ENCODE results near the gene MRPL32.
A peak's percentile ranks its signal among the peaks of the same experiment; 100 is the strongest.

The MRPL32 gene

DNA sequence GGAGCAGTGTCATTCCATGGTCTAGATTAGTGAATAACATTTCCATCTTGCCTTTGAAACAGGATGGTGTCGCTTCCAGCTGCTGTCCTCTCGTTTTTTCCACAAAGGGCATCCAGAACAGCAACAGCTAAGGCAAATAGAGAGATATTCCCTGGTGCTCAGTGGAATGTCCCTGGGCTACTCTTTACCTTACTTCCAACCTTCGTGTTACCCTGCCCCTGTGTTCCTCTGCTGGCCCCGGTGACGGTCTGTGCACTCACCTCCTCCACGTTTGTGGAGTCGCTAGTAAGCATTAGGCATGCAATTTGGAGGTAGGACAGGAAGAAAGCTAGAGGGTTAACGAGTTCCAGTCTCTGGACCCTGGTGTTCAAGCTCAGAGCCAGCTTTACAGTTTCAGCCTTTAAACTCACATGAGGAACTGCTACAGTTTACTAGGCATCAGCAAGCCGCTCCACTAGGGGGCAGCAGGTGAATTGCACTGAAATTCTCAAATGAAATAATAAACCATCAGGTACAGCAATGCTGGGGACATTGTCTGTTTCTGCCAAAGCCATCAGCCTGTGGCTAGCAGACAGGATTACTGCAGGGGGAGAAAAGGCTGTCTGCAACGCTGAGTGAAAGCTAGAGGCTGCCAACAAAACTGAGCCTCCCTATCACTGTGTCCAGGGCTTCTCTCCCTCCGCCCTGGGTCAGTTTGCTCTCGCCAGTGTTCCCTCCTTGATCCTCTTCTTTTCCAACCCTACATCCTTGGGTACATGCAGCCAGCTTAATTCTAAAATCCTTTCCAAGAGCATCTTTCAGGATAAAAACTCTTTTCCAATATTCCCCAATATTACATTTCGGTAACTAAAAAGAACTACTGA lies 9.0 kb downstream of the MRPL32 start:
- ATAC-seq: no peak
- no peaks in the 10 kb centered on the region for H3K9me3 Mint-ChIP-seq
- no peak overlapping the region for H3K4me3 Mint-ChIP-seq
- no peak overlapping the region for H3K27ac Mint-ChIP-seq
- H3K27me3 Mint-ChIP-seq: no peaks in the 10 kb centered on the region
- peaks cover 13% of the 10 kb centered on the region for H3K4me1 Mint-ChIP-seq
- peaks cover 29% of the 10 kb centered on the region for H3K36me3 Mint-ChIP-seq

DNA sequence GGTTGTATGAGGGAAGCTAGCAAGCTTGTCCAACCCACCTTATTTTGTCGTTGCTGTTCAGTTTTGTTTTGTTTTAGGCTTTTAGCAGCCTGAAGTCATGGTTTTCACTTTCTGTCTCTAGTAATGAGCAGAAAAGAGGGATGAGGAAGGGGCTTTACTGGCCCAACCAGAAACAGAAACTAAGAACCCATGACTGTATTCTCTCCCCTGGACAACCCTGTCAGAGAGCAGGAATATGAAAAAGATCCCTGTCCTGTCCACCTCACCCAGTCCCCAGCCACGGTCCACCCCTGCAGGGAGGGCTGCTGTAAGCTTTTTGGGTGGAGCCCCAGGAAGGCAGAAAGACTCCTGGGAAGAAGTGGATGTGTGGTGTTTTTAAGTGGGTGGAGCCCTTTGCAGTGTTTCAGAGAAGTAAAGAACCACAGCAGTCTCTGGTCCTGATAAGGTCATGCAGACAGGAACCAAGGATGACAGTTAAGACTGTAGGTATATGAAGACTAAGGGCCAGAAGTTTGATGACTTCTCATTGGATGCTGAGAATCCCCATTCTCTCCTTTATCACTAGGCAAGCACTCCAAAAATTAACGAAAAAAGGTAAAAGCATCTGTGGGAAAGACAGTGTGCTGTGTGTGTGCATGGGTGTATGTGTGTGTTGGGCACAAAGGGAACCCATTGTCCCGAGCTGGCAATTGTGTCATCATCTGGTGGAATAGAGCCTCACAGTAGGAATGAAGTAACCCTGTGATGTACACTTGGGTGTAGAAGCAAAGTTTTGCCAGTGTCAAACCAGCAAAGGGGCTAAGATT lies 13.8 kb downstream of the MRPL32 start:
- Mint-ChIP-seq H3K27me3 (no peaks in the 10 kb centered on the region), H3K27ac (peak overlapping the region; percentile 67), H3K36me3 (peaks cover 12% of the 10 kb centered on the region), H3K4me1 (peaks cover 6% of the 10 kb centered on the region), H3K9me3 (no peaks in the 10 kb centered on the region), H3K4me3 (no peak overlapping the region)
- ATAC-seq: peak; percentile 60

DNA sequence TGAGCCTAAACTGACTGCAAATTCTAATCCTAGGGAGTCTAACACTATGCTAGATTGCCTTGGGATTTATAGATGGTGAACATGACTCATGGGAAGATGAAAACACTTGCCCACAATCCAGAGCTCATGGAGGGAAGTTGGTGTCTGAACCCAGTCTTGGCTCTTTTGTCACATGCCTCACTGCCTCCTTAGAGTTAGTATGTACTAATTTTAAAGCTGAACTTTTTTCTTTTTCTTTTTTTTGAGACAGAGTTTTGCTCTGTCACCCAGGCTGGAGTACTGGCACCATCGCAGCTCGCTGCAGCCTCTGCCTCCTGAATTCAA lies 14.4 kb downstream of the MRPL32 start:
- no peak for ATAC-seq
- Mint-ChIP-seq H3K4me3 (no peak overlapping the region), H3K27ac (no peak overlapping the region)

DNA sequence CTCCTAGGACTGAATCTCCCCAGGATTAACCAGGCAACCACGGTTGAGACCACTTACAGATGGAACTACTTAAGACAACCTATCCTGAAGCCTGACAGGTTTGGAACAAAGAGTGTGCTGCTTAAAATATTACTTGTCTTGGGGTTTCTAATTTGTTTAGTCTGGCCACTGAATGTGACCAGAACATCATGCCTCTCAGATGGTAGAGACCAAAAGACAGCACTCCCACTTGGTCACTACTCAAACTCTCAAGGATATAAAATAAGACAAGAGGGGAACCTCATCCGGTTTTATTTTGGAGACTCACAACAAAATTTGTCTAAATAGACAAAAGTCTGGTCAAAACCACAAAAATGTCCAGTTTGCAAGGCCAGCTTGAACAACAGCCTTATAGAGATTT lies 15.3 kb downstream of the MRPL32 start:
- no peak for ATAC-seq
- H3K4me3 Mint-ChIP-seq: no peak overlapping the region
- no peak overlapping the region for H3K27ac Mint-ChIP-seq
- no peaks in the 10 kb centered on the region for H3K9me3 Mint-ChIP-seq
- H3K4me1 Mint-ChIP-seq: peaks cover 6% of the 10 kb centered on the region
- H3K27me3 Mint-ChIP-seq: no peaks in the 10 kb centered on the region
- H3K36me3 Mint-ChIP-seq: peaks cover 9% of the 10 kb centered on the region

More for the DNA sequence above, 14.4 kb downstream of the MRPL32 start:
- peaks cover 12% of the 10 kb centered on the region for H3K36me3 Mint-ChIP-seq
- H3K27me3 Mint-ChIP-seq: no peaks in the 10 kb centered on the region
- peaks cover 6% of the 10 kb centered on the region for H3K4me1 Mint-ChIP-seq
- no peaks in the 10 kb centered on the region for H3K9me3 Mint-ChIP-seq

- ATAC-seq: no peak
- Mint-ChIP-seq H3K4me1 (peaks cover 6% of the 10 kb centered on the region), H3K9me3 (no peaks in the 10 kb centered on the region), H3K4me3 (no peak overlapping the region), H3K36me3 (no peaks in the 10 kb centered on the region), H3K27me3 (no peaks in the 10 kb centered on the region), H3K27ac (no peak overlapping the region)
Measured at GRCh38 chr7:42950417-42950816, 18.2 kb downstream of the MRPL32 start.

DNA sequence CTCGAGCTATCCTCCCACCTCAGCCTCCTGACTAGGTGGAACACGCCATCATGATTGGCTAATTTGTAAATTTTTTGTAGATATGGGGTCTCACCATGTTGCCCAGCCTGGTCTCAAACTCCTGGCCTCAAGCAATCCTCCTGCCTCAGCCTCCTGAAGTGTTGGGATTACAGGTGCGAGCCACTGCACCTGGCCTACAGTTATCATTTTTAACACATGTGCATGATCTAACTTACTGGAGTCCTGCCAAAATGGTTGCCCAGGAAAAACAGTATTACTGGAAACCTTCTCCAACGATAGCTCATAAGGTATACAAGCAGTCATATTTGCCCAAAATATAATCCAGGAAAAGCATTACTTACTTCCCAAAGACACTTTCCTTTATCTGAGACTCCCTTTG lies 20.2 kb downstream of the MRPL32 start:
- Mint-ChIP-seq H3K4me1 (no peaks in the 10 kb centered on the region), H3K36me3 (peaks cover 4% of the 10 kb centered on the region), H3K4me3 (no peak overlapping the region), H3K27me3 (peaks cover 5% of the 10 kb centered on the region), H3K27ac (no peak overlapping the region), H3K9me3 (peaks cover 3% of the 10 kb centered on the region)
- ATAC-seq: no peak

- no peak for ATAC-seq
- peaks cover 8% of the 10 kb centered on the region for H3K27me3 Mint-ChIP-seq
- H3K4me3 Mint-ChIP-seq: no peak overlapping the region
- H3K9me3 Mint-ChIP-seq: peaks cover 4% of the 10 kb centered on the region
- peaks cover 6% of the 10 kb centered on the region for H3K36me3 Mint-ChIP-seq
- no peak overlapping the region for H3K27ac Mint-ChIP-seq
- no peaks in the 10 kb centered on the region for H3K4me1 Mint-ChIP-seq
Measured at GRCh38 chr7:42953994-42954393, 21.8 kb downstream of the MRPL32 start.

DNA sequence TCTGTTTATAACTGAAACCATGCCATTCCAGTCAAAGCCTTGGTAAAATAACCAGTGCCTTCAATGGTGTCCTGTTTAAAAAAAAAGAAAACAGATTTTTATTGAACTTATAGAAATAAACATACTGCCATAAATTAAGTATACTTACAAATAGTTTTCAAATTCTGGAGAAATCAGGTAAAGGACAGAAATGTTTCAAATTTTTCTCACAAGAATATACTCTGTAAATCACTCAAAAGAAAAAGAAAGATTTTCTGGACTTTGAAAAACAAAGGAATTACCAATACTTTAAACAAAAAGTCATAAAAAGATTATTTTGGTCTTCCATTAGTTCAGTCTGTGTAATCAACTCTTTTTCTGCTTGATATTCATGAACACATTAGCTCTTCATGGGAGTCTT lies 23.9 kb downstream of the MRPL32 start:
- peaks cover 27% of the 10 kb centered on the region for H3K27me3 Mint-ChIP-seq
- peaks cover 4% of the 10 kb centered on the region for H3K9me3 Mint-ChIP-seq
- no peak for ATAC-seq
- H3K4me1 Mint-ChIP-seq: no peaks in the 10 kb centered on the region
- no peak overlapping the region for H3K27ac Mint-ChIP-seq
- H3K36me3 Mint-ChIP-seq: peaks cover 6% of the 10 kb centered on the region
- no peak overlapping the region for H3K4me3 Mint-ChIP-seq

GRCh38 chr7:42959549-42959948 lies 27.4 kb downstream of the MRPL32 start:
- Mint-ChIP-seq H3K4me3 (no peak overlapping the region), H3K9me3 (peaks cover 4% of the 10 kb centered on the region), H3K27ac (no peak overlapping the region), H3K36me3 (peaks cover 6% of the 10 kb centered on the region), H3K27me3 (peaks cover 31% of the 10 kb centered on the region), H3K4me1 (no peaks in the 10 kb centered on the region)
- no peak for ATAC-seq

GRCh38 chr7:42960762-42961161 lies 28.6 kb downstream of the MRPL32 start:
- no peaks in the 10 kb centered on the region for H3K4me1 Mint-ChIP-seq
- H3K4me3 Mint-ChIP-seq: no peak overlapping the region
- no peak for ATAC-seq
- peaks cover 4% of the 10 kb centered on the region for H3K9me3 Mint-ChIP-seq
- no peak overlapping the region for H3K27ac Mint-ChIP-seq
- peaks cover 31% of the 10 kb centered on the region for H3K27me3 Mint-ChIP-seq
- H3K36me3 Mint-ChIP-seq: peaks cover 6% of the 10 kb centered on the region

DNA sequence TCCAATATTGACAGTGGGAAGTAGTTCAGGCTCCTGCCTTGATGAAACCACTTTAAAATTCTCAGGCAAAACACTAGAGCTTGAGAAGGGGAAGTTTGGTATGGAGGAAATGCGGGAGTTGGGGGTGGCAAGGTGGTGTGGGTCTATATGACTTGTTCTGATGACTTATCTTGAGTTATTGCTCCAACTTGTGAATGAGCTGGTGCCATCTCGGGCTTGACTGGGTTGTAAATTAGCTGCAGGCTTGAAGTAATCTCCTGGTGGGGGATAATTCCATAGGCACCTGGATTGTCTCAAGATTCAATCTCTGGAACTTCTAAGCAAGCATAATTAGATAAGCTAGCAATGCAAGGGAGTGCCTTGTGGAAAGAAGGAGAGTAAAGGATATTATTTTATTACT lies 29.0 kb downstream of the MRPL32 start:
- Mint-ChIP-seq H3K9me3 (peaks cover 4% of the 10 kb centered on the region), H3K27me3 (peaks cover 31% of the 10 kb centered on the region), H3K36me3 (peaks cover 6% of the 10 kb centered on the region), H3K27ac (no peak overlapping the region), H3K4me3 (no peak overlapping the region), H3K4me1 (no peaks in the 10 kb centered on the region)
- ATAC-seq: no peak

GRCh38 chr7:42964293-42964692 lies 32.1 kb downstream of the MRPL32 start:
- Mint-ChIP-seq H3K27me3 (peaks cover 37% of the 10 kb centered on the region), H3K4me3 (no peak overlapping the region), H3K36me3 (no peaks in the 10 kb centered on the region), H3K9me3 (no peaks in the 10 kb centered on the region), H3K4me1 (no peaks in the 10 kb centered on the region), H3K27ac (no peak overlapping the region)
- ATAC-seq: no peak

DNA sequence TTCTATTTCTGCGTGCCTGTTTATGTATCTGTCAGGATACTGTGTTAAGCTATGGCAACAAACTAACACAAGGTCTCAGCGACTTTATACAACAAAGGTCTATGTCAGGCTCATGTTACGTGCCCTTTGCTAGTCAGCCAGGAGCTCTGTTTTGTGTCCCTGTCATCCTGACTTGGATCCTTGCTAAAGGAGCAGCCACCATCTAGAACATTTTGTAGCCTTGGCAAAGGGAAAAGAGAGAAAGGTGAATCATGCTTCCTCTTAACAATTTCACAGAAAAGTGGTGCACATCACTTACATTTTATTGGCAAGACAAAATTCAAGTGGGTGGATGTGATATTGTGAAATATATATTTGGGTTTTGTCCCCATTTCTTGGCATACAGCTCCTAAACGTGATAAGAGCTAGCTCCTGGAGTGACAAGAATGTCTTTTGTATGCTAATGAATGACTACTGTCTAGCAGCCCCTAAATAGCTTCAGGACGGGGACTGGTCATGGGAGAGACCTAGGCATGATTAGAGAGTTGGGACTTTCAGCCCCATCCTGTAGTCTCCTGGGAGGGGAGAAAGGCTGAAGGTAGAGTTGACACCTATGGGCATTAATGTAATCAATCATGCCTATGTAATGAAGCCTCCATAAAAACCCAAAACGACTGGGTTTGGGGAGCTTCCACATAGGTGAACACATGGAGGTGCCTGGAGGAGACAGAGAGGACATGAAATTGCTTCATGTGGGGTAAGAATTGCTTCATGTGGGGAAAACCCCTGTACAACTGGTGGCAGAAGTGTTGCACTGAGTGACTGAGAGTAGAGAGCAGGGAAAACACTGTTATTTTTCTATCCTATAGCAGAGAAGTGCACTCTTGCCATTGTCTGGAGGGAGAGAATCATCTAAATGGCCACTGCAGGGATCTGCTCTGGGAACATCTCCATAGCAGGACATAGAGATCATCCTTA lies 33.0 kb downstream of the MRPL32 start:
- Mint-ChIP-seq H3K36me3 (no peaks in the 10 kb centered on the region), H3K27ac (no peak overlapping the region), H3K4me3 (no peak overlapping the region), H3K4me1 (no peaks in the 10 kb centered on the region), H3K27me3 (peaks cover 29% of the 10 kb centered on the region), H3K9me3 (no peaks in the 10 kb centered on the region)
- ATAC-seq: no peak

DNA sequence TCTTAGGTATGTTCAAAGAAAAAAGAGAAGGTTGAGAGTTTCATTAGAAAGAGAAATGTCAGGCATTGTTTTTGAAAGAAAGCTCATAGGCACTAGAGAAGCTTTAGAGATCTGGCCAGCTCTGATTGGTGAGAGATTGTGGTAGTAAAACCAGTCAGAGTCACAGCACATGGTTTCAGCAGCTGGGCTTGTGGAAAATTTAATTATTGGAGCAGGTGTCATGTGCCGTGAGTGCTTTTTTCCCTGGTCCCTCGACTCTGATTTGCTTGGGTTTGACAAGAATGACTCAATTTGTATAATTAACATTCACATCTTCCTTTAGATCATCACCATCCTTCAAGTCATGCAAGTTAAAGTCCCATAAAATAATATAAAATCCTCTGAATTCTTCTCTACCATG lies 35.2 kb downstream of the MRPL32 start:
- no peak overlapping the region for H3K27ac Mint-ChIP-seq
- no peaks in the 10 kb centered on the region for H3K4me1 Mint-ChIP-seq
- H3K36me3 Mint-ChIP-seq: no peaks in the 10 kb centered on the region
- ATAC-seq: no peak
- peaks cover 16% of the 10 kb centered on the region for H3K27me3 Mint-ChIP-seq
- no peak overlapping the region for H3K4me3 Mint-ChIP-seq
- H3K9me3 Mint-ChIP-seq: no peaks in the 10 kb centered on the region

All from stimulated activated memory B cell treated with anti-CD40 and anti-IgM and Interleukin-4, amounts not matched to agents 10 μg/mL and 1 μg/mL and 100 μg/mL, for 72 hours (primary cell).